Tibial nerve (tissue), 4 donors: ENCODE measurements around the gene PDK1. TPM values are rescaled to one million over a fixed set of nuclear protein-coding genes. Genes with fewer than 3 reads are reported as not detected.

Experiments used
- DNase-seq, 2 donors: peaks; one replicate each; pipeline ENCODE4 v3.0.0-alpha.2; 2019; ENCODE audit warnings: low spot score in 2 of 2
- H3K27ac ChIP-seq, 4 donors: fragments of 200-600 bp; sonication (generic) in 3 of 4; one replicate each; pipeline ENCODE4 v1.5.1; 2017 to 2019; ENCODE audit warnings: mild to moderate bottlenecking in 1 of 4
- H3K27me3 ChIP-seq, 2 donors: fragments of 200-600 bp; sonication (generic) in 1 of 2; one replicate each; pipeline versions ENCODE4 v1.5.1 to v1.6.0; 2017 to 2019
- H3K36me3 ChIP-seq, 3 donors: fragments of 200-600 bp; sonication (generic); one replicate each; pipeline ENCODE4 v1.5.1; 2018 to 2019
- H3K4me1 ChIP-seq, 4 donors: fragments of 200-600 bp; sonication (generic) in 3 of 4; one replicate each; pipeline ENCODE4 v1.5.1; 2017 to 2019
- H3K4me3 ChIP-seq, 4 donors: fragments of 200-600 bp; sonication (generic) in 3 of 4; one replicate each; pipeline ENCODE4 v1.5.1; 2017 to 2019; ENCODE audit warnings: mild to moderate bottlenecking in 1 of 4, moderate library complexity in 1 of 4
- H3K9me3 ChIP-seq, 4 donors: fragments of 200-600 bp; sonication (generic) in 3 of 4; one replicate each; pipeline ENCODE4 v1.5.1; 2017 to 2019
- CTCF ChIP-seq, 5 experiments: fragments of 200-600 bp in 3 of 5; fragments of 450-650 bp in 2 of 5; sonication (generic) in 3 of 5; IDR thresholded peaks; one replicate each; pipeline ENCODE4 v1.5.1; 2016 to 2019; ENCODE audit warnings: antibody characterized with exemption in 5 of 5, mild to moderate bottlenecking in 3 of 5, moderate library complexity in 2 of 5
- EP300 ChIP-seq, 2 donors: sonication (generic); formaldehyde crosslinking; IDR thresholded peaks; one replicate each; pipeline ENCODE4 v1.6.1; 2017; ENCODE audit warnings: antibody characterized with exemption in 2 of 2, mild to moderate bottlenecking in 1 of 2
- POLR2A ChIP-seq, 2 donors: fragments of 450-650 bp; IDR thresholded peaks; one replicate each; pipeline ENCODE4 v1.6.1; 2017; ENCODE audit warnings: antibody characterized with exemption in 2 of 2, mild to moderate bottlenecking in 2 of 2, moderate library complexity in 2 of 2
- WGBS, 2 donors: methylation state at CpG; one replicate each; pipeline ENCODE4 v1.1.5; 2018; 5-methylcytosine and 5-hydroxymethylcytosine counted together
- total RNA-seq, 4 donors: library from RNA; depleted of rRNA; stranded (reverse); fragments of >200 nt; gene quantifications; one replicate each; pipeline ENCODE4 v1.1.0, GENCODE V29; 2016

The PDK1 gene
- total RNA-seq, 4 donors from 2014 or later = 10.4 to 25.6 (median 16.2) TPM

GRCh38 chr2:172556284-172557033 is 569 bp downstream of the PDK1 start:
- H3K36me3 ChIP-seq = peaks cover 0 to 7% (median 0%) of the 10 kb centered on the region in 3 donors
- peak overlapping the region; percentile 77 to 95 (median 88) for H3K27ac ChIP-seq
- no peaks in the 10 kb centered on the region for H3K27me3 ChIP-seq
- peak overlapping the region; percentile 64 to 95 (median 84) for H3K4me3 ChIP-seq
- H3K9me3 ChIP-seq = no peaks in the 10 kb centered on the region
- peak; percentile 15 to 41 for DNase-seq
- WGBS, 2 donors = 2 to 7% methylated on average over 10 to 47 of the region's 52 CpGs
- TF ChIP-seq POLR2A (IDR thresholded peaks at IDR 0.05) (no peak), EP300 (IDR thresholded peaks at IDR 0.05) (peak in 1 of 2 donors; percentile 41), CTCF (IDR thresholded peaks at IDR 0.05) (no peak)
- H3K4me1 ChIP-seq = peaks cover 0 to 23% (median 9%) of the 10 kb centered on the region in 4 donors

- Histone ChIP-seq H3K4me3 (no peak overlapping the region), H3K27me3 (no peaks in the 10 kb centered on the region), H3K27ac (no peak overlapping the region), H3K36me3 (peaks cover 0 to 7% (median 0%) of the 10 kb centered on the region in 3 donors), H3K9me3 (no peaks in the 10 kb centered on the region), H3K4me1 (peaks cover 0 to 23% (median 9%) of the 10 kb centered on the region in 4 donors)
- WGBS, 2 donors = 81 to 82% methylated on average over 5 of the region's 5 CpGs
- TF ChIP-seq EP300 (IDR thresholded peaks at IDR 0.05) = no peak
- TF ChIP-seq POLR2A (IDR thresholded peaks at IDR 0.05) = no peak
- TF ChIP-seq CTCF (IDR thresholded peaks at IDR 0.05) = no peak
- DNase-seq = no peak
Observed at GRCh38 chr2:172558372-172558771, 2.5 kb downstream of the PDK1 start.

- DNase-seq = no peak
- no peak overlapping the region for H3K4me3 ChIP-seq
- H3K27me3 ChIP-seq = no peaks in the 10 kb centered on the region
- no peak overlapping the region for H3K27ac ChIP-seq
- no peak for TF ChIP-seq EP300 (IDR thresholded peaks at IDR 0.05)
- TF ChIP-seq CTCF (IDR thresholded peaks at IDR 0.05) = no peak
- WGBS, 2 donors = 95 to 98% methylated on average over 2 of the region's 2 CpGs
- no peaks in the 10 kb centered on the region for H3K9me3 ChIP-seq
- peaks cover 0 to 14% (median 4%) of the 10 kb centered on the region in 4 donors for H3K4me1 ChIP-seq
- H3K36me3 ChIP-seq = peaks cover 0 to 15% (median 0%) of the 10 kb centered on the region in 3 donors
Observed at GRCh38 chr2:172560721-172561120, 4.8 kb downstream of the PDK1 start.

- WGBS, 2 donors = 72 to 80% methylated on average over 4 of the region's 4 CpGs
- Histone ChIP-seq H3K4me3 (no peak overlapping the region), H3K27ac (no peak overlapping the region), H3K36me3 (peaks cover 0 to 21% (median 0%) of the 10 kb centered on the region in 3 donors), H3K27me3 (no peaks in the 10 kb centered on the region), H3K4me1 (peaks cover 0 to 14% (median 4%) of the 10 kb centered on the region in 4 donors), H3K9me3 (no peaks in the 10 kb centered on the region)
- TF ChIP-seq CTCF (IDR thresholded peaks at IDR 0.05) = no peak
- no peak for TF ChIP-seq POLR2A (IDR thresholded peaks at IDR 0.05)
- no peak for TF ChIP-seq EP300 (IDR thresholded peaks at IDR 0.05)
- no peak for DNase-seq
Observed at GRCh38 chr2:172561270-172561669, 5.4 kb downstream of the PDK1 start.

GRCh38 chr2:172562298-172562697 is 6.4 kb downstream of the PDK1 start:
- DNase-seq = no peak
- 91 to 95% methylated on average over 1 of the region's 1 CpG for WGBS, 2 donors
- peaks cover 0 to 22% (median 0%) of the 10 kb centered on the region in 3 donors for H3K36me3 ChIP-seq

More at GRCh38 chr2:172562298-172562697, 6.4 kb downstream of the PDK1 start:
- no peak overlapping the region for H3K27ac ChIP-seq
- no peak for TF ChIP-seq POLR2A (IDR thresholded peaks at IDR 0.05)
- TF ChIP-seq EP300 (IDR thresholded peaks at IDR 0.05) = no peak
- TF ChIP-seq CTCF (IDR thresholded peaks at IDR 0.05) = no peak
- no peak overlapping the region for H3K4me3 ChIP-seq
- no peaks in the 10 kb centered on the region for H3K9me3 ChIP-seq
- peaks cover 0 to 3% (median 0%) of the 10 kb centered on the region in 4 donors for H3K4me1 ChIP-seq
- H3K27me3 ChIP-seq = no peaks in the 10 kb centered on the region
